C4-2B (cell line): Measurements from ENCODE around the gene NEURL3.

Experiments used
- ZFX ChIP-seq: fragments of 450-650 bp; IDR thresholded peaks from 2 replicates; pipeline ENCODE4 v1.6.1; 2017
- TF ChIP-seq, protein P1 (sequence below): fragments of 450-650 bp; conservative IDR thresholded peaks from 2 replicates; pipeline ENCODE4 v1.5.1; 2017; ENCODE audit warnings: mild to moderate bottlenecking

DNA sequence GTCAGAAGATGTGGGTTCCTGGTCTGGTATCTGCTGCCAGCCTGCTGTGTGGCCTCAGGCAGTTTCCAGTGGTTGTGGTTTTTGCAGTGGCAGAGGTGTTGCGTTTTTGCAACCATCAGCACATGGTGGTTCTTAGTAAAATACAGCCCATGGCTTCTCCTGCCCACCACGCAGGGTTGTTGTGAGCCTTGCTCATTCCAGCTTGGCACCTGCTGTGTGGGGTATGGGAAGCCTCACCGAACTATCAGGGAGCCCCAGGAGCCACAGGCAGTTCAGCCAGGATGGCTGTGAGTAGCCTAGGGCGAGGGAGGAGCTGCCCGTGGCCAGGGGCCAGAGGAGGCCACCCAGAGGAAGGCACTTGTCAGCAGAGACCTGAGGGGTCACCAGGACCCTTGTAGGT lies 41.2 kb upstream of the NEURL3 start:
- TF ChIP-seq, protein P1, sequence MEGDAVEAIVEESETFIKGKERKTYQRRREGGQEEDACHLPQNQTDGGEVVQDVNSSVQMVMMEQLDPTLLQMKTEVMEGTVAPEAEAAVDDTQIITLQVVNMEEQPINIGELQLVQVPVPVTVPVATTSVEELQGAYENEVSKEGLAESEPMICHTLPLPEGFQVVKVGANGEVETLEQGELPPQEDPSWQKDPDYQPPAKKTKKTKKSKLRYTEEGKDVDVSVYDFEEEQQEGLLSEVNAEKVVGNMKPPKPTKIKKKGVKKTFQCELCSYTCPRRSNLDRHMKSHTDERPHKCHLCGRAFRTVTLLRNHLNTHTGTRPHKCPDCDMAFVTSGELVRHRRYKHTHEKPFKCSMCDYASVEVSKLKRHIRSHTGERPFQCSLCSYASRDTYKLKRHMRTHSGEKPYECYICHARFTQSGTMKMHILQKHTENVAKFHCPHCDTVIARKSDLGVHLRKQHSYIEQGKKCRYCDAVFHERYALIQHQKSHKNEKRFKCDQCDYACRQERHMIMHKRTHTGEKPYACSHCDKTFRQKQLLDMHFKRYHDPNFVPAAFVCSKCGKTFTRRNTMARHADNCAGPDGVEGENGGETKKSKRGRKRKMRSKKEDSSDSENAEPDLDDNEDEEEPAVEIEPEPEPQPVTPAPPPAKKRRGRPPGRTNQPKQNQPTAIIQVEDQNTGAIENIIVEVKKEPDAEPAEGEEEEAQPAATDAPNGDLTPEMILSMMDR, result no peak
- no peak for TF ChIP-seq ZFX
